Lower lobe of right lung (tissue), 2 donors: ENCODE measurements around the gene SH3GL1. TPM values are rescaled to one million over a fixed set of nuclear protein-coding genes. Genes with fewer than 3 reads are reported as not detected.
A peak's percentile ranks its signal among the peaks of the same experiment; 100 is the strongest.

Source experiments
- ATAC-seq, 2 donors: fragments of 200-7000 bp; cut with Tn5 transposase; one replicate each; pipeline ENCODE4 v1.9.1; 2020 to 2022; ENCODE audit warnings: mild to moderate bottlenecking in 2 of 2, moderate library complexity in 2 of 2
- DNase-seq: peaks from one replicate; pipeline ENCODE4 v3.0.0-alpha.2; 2020
- H3K27ac ChIP-seq: fragments of 200-600 bp; one replicate; pipeline ENCODE4 v1.8.0; 2022
- H3K27me3 ChIP-seq: fragments of 200-600 bp; one replicate; pipeline ENCODE4 v1.8.0; 2022; ENCODE audit warnings: low read depth
- H3K36me3 ChIP-seq: fragments of 200-600 bp; one replicate; pipeline ENCODE4 v1.8.0; 2022; ENCODE audit warnings: mild to moderate bottlenecking
- H3K4me1 ChIP-seq: fragments of 200-600 bp; one replicate; pipeline ENCODE4 v1.8.0; 2022
- H3K4me3 ChIP-seq: fragments of 200-600 bp; one replicate; pipeline ENCODE4 v1.8.0; 2022; ENCODE audit warnings: mild to moderate bottlenecking
- H3K9me3 ChIP-seq: fragments of 200-600 bp; one replicate; pipeline ENCODE4 v1.8.0; 2022
- CTCF ChIP-seq: fragments of 200-600 bp; IDR thresholded peaks from one replicate; pipeline ENCODE4 v1.8.0; 2022; ENCODE audit warnings: antibody characterized with exemption, mild to moderate bottlenecking
- intact Hi-C: fragments of 100-400 bp; cut with DNase I; formaldehyde crosslinking; loops from one replicate; pipeline ENCODE4 v1.11.0; 2022
- total RNA-seq: library from RNA; stranded (reverse); fragmentation: NEBNext Ultra II Directional; extraction: Animal tissue kit (Norgen Biotek cat#: 25700); gene quantifications from one replicate; pipeline ENCODE4 v1.2.1, GENCODE V29; 2021
- donor health status: DM: no; HTN: yes; CAD: no; lungs with severe emphysema.

The SH3GL1 gene
- total RNA-seq, 1 donor from 2014 or later = 44.3 TPM

DNA sequence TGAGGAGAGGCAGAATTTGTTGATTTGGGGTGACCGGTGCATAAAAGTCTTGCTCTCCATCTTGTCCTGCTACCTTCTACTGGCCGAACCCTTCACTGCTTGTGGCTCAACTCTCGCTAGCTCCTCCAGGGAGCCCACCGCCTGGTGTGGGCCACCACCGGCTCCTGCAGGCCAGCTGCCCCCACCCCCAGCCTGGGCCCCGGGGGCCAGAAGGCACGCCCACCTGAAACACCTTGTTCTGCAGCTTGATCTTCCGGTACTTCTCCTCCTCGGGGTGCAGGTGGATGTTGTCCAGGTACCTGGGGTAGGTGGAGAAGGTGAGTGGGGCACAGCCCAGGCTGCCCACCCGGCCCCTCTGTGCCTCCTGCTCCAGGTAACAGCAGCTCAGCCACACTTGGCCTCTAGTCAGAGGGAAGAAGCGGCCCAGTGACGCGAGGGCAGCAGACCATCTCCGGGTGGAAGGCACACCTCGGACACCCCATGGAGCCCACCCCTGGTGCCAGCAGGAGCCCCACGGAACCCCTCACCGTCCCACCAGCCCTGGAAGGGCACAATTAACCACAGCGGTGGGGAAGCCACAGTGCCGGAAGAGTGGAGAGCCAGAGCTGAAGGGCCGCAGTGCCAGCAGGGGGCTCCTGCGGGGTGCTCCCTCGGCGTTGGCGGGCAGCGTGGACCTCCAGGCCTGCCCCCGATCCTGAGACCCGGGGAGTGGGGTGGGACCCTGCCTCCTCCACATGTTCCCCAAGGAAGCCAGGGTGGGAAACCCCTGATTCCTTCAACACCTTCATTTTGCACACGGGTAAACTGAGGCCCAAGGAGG, 47.2 kb upstream of the SH3GL1 start:
- no peak overlapping the region for H3K27ac ChIP-seq
- DNase-seq (no peak), ATAC-seq (no peak)
- peaks cover 85% of the 10 kb centered on the region for H3K36me3 ChIP-seq
- intact Hi-C loops = no loop called here
- no peaks in the 10 kb centered on the region for H3K27me3 ChIP-seq
- TF ChIP-seq CTCF = no peak
- no peaks in the 10 kb centered on the region for H3K4me1 ChIP-seq
- H3K4me3 ChIP-seq = no peak overlapping the region
- H3K9me3 ChIP-seq = no peaks in the 10 kb centered on the region

GRCh38 chr19:4446704-4447200, 46.4 kb upstream of the SH3GL1 start:
- Histone ChIP-seq H3K4me1 (no peaks in the 10 kb centered on the region), H3K27me3 (no peaks in the 10 kb centered on the region), H3K4me3 (no peak overlapping the region), H3K36me3 (peaks cover 77% of the 10 kb centered on the region), H3K27ac (no peak overlapping the region), H3K9me3 (no peaks in the 10 kb centered on the region)
- TF ChIP-seq CTCF = no peak
- DNase-seq (no peak), ATAC-seq (no peak)
- intact Hi-C loops = no loop called here

- Histone ChIP-seq H3K36me3 (peaks cover 71% of the 10 kb centered on the region), H3K9me3 (no peaks in the 10 kb centered on the region), H3K27ac (no peak overlapping the region), H3K27me3 (no peaks in the 10 kb centered on the region), H3K4me3 (no peak overlapping the region), H3K4me1 (no peaks in the 10 kb centered on the region)
- intact Hi-C loops = no loop called here
- no peak for DNase-seq
- no peak for TF ChIP-seq CTCF
- peak in 1 of 2 donors; percentile 2 for ATAC-seq
Observed at GRCh38 chr19:4445963-4446703, 45.8 kb upstream of the SH3GL1 start.

DNA sequence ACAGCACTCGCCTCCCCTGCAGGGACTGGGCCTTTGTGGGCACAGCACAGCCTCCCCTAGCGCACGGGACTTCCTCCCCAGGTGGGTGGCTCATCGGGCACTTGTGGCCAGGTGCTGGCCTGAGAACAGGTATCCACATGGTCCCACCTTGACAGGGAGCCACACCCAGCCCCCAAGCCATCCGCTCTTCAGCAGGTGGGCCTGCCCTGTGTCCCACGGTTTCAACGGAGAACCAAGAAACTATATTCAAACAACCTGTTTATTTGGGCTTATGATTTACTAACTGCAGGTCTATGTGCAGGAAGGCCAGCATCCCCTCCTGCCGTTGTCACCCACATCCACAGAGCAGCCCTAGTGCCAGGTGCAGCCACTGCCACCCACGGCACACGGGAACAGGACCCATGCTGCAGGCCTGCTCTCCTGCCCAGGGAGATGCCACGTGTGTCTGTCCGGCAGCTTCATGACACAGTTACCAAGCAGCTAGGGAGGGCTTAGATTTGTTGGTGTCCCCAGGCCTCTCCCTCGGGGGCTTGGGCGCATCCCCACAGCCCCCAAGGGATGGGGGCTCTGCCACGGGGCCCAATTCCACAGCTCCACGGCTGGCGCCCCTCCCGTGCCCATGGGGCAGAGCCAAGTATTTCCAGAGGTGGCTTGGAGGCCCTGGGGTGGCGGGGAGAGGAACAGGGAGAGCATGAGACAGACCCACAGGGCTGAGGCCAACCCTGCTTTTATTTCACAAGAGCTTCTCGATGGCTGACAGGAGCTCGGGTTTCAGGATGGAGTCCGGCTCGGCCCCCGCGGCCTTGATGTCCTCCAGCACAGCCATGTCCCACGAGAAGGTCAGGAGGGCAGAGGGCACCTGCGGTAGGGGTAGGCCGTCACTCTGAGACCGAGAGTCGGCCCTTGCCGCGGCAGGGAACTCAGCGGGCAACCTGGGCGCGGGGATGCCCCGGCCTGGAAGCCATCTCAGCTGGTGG, 44.7 kb upstream of the SH3GL1 start:
- H3K27ac ChIP-seq = no peak overlapping the region
- H3K4me1 ChIP-seq = no peaks in the 10 kb centered on the region
- H3K9me3 ChIP-seq = no peaks in the 10 kb centered on the region
- H3K36me3 ChIP-seq = peaks cover 60% of the 10 kb centered on the region
- H3K4me3 ChIP-seq = no peak overlapping the region
- DNase-seq (no peak), ATAC-seq (no peak)
- intact Hi-C loops = no loop called here
- TF ChIP-seq CTCF = no peak
- H3K27me3 ChIP-seq = no peaks in the 10 kb centered on the region
